PC-9 (cell line): ENCODE results near the gene DSCAML1.

Source experiments
- CTCF ChIP-seq: fragments of 200-600 bp; sonication (generic); conservative IDR thresholded peaks from 2 replicates; pipeline ENCODE4 v1.6.1; 2017; ENCODE audit warnings: mixed run types, antibody characterized with exemption, mild to moderate bottlenecking, moderate library complexity
- EZH2 ChIP-seq: fragments of 200-600 bp; sonication (generic); IDR thresholded peaks from 2 replicates; pipeline ENCODE4 v1.8.0; 2017; ENCODE audit warnings: antibody characterized with exemption, low read depth

- no peak for TF ChIP-seq CTCF
- no peak for TF ChIP-seq EZH2
Observed at GRCh38 chr11:117790279-117790678, 6.7 kb downstream of the DSCAML1 start.
